HUES6 (cell line): ENCODE data around the gene CFAP68.

ENCODE experiments used
- H3K27ac ChIP-seq: 2 replicates; pipeline ENCODE4 v1.7.0; 2013; ENCODE audit warnings: low read depth, mild to moderate bottlenecking, low read length, inconsistent platforms
- H3K27me3 ChIP-seq: 2 replicates; pipeline ENCODE4 v1.6.1; 2013; ENCODE audit warnings: low read length; ENCODE audit not compliant: control insufficient read depth, insufficient read depth
- H3K36me3 ChIP-seq: 2 replicates; pipeline ENCODE4 v1.6.1; 2013; ENCODE audit warnings: low read length; ENCODE audit not compliant: control insufficient read depth, insufficient read depth
- H3K4me1 ChIP-seq: 2 replicates; pipeline ENCODE4 v1.6.1; 2013; ENCODE audit warnings: low read length; ENCODE audit not compliant: control insufficient read depth, insufficient read depth
- H3K4me3 ChIP-seq: 2 replicates; pipeline ENCODE4 v1.5.1; 2013; ENCODE audit warnings: low read depth, low read length
- H3K9ac ChIP-seq: one replicate; pipeline ENCODE4 v1.6.1; 2013; ENCODE audit warnings: mild to moderate bottlenecking, low read length
- H3K9me3 ChIP-seq: 2 replicates; pipeline ENCODE4 v1.6.1; 2013; ENCODE audit warnings: low read depth, low read length; ENCODE audit not compliant: control insufficient read depth, insufficient read depth

CFAP68 gene

DNA sequence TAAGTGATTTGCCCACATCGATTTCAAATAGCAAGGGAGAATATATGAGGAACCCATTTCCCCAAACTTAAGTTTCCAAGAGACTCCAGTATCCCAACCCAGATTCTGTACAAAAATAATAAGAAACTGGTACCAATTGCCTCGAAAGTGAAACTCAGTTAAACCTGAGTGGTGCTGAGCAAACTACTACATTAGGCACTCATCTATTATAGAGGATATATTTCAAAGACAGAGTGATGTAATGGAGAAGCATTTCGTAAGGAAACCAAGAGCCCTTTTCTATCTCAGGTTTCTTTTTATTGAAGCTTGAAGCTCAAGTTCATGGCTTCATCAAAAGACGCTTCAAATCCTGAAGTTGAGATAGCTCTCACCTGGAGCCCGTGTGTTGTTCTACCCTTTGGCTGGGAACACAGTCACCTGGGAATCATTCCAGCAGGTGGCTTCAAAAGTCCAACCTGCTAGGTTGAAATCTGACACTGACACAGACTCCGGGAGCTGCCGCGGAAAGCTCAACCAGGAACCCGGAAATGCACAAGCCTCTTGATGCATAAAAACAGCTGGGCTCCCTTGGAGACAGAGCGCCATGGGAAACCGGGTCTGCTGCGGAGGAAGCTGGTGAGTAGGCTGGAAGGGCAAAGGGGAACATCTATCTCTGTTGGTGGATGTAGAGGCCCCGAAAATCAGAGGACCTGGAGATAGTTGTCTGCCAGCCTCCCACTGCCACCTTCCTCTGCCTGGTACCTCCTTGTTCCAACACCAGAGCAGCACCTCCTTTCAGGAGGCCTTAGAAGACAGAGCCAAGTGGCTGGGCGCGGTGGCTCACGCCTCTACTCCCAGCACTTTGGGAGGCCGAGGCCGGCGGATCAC is 39.3 kb downstream of the CFAP68 start, which contains the start of gene C11orf52:
TSS of gene C11orf52 (plus strand) at position 524 of the 867 bp plus-strand sequence. CDS start at position 584, 60 bp downstream.
- peak within 1 kb of the TSS; percentile 35; the same call in 1 of the 2 replicates for H3K4me3 ChIP-seq
- no peak within 1 kb of the TSS for H3K27ac ChIP-seq
- no peaks in the 10 kb centered on the region for H3K27me3 ChIP-seq
- peak within 1 kb of the TSS; percentile 43 for H3K9ac ChIP-seq
- no peaks in the 10 kb centered on the region for H3K36me3 ChIP-seq
- H3K4me1 ChIP-seq, result peaks cover 17% of the 10 kb centered on the region
- H3K9me3 ChIP-seq, result no peaks in the 10 kb centered on the region

DNA sequence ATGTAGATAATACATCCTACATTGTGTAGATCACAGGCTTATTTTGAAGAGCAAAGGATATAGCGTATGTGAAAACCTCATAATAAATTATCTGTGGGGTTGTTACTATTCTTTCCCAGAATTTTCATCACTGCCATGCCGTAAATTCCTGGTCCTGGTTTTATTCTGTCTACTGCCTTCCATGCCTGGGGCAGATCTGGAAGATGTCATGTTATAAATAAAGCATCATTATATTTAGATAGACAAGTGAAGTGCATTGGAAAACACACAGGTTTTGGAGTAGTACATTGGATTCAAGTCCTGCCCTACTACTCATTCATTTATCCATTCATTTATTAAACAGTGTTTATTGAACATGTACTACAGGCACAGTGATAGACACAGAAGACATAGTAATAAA is 41.6 kb downstream of the CFAP68 start:
- no peak overlapping the region for H3K9ac ChIP-seq
- H3K4me1 ChIP-seq, result peaks cover 19% of the 10 kb centered on the region
- no peak overlapping the region for H3K27ac ChIP-seq
- H3K36me3 ChIP-seq, result no peaks in the 10 kb centered on the region
- no peaks in the 10 kb centered on the region for H3K27me3 ChIP-seq
- no peak overlapping the region for H3K4me3 ChIP-seq
- no peaks in the 10 kb centered on the region for H3K9me3 ChIP-seq

DNA sequence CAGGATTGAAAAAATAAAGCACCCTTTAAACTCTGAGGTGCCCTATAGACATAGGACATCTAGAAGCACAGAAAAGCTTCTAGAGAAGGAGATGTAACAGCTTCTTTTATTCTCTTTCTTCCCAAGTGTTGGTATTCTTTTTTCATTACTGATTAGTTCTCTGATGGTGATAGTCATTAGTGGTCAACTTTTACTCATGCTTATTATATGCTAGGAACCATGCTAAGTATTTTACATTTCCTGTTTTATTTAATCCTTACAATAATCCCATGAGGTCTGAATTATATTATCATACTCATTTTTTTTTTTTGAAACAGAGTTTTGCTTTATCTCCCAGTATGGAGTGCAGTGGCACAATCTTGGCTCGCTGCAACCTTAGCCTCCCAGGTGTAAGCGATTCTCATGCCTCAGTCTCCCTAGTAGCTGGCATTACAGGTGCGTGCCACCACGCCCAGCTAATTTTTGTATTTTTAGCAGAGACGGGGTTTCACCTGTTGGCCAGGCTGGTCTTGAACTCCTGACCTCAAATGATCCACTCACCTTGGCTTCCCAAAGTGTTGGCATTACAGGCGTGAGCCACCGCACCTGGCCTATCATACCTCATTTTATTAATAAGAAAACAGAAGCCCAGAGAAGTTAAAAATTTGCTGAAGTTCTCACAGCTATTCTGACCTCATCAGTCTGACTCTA is 42.3 kb downstream of the CFAP68 start:
- Histone ChIP-seq H3K4me1 (peaks cover 23% of the 10 kb centered on the region), H3K27ac (no peak overlapping the region), H3K4me3 (no peak overlapping the region), H3K36me3 (no peaks in the 10 kb centered on the region), H3K27me3 (no peaks in the 10 kb centered on the region), H3K9ac (no peak overlapping the region), H3K9me3 (no peaks in the 10 kb centered on the region)

DNA sequence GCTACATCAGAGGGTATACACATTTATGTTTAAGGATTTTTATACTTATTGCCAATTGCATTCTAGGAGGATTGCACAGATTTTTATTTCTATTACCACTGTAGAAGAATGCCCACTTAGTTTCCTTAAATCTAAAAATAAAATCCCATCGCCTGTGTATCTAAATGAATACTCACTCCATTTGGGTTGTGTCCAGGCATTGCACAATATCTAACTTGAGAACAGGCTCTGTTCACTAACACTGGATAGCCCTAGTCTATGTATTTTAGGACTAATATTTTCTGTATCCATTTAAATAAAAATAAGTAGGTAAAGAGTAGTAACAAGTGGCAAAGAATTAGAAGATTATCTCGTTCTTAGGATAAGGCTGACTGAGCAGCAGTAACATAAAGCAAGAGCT is 43.5 kb downstream of the CFAP68 start:
- Histone ChIP-seq H3K9me3 (no peaks in the 10 kb centered on the region), H3K36me3 (no peaks in the 10 kb centered on the region), H3K27me3 (no peaks in the 10 kb centered on the region), H3K27ac (no peak overlapping the region), H3K4me1 (peaks cover 27% of the 10 kb centered on the region), H3K4me3 (no peak overlapping the region), H3K9ac (no peak overlapping the region)

DNA sequence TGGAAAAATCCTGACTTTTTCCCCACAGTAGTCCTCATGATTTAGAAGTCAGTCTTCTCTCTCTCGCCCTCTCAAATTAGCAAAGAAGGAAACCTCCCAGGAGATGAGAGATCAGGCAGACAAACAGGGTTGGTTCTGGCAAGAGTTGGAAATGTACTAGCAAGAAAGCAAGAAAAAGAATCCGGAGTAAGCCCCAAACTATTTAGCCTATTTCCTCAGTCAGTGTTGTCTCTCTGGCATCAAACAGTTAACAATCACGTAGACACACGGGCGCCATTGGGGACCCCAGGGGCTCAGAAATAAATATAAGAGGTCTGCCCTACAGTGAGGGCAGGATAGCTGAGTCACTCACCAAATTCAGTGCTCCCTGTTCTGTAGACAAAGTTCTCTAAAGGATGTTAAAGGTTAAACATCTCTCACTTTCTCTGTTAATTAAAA is 44.0 kb downstream of the CFAP68 start:
- Histone ChIP-seq H3K9ac (no peak overlapping the region), H3K4me1 (peaks cover 26% of the 10 kb centered on the region), H3K9me3 (no peaks in the 10 kb centered on the region), H3K27ac (no peak overlapping the region), H3K36me3 (no peaks in the 10 kb centered on the region), H3K27me3 (no peaks in the 10 kb centered on the region), H3K4me3 (no peak overlapping the region)

DNA sequence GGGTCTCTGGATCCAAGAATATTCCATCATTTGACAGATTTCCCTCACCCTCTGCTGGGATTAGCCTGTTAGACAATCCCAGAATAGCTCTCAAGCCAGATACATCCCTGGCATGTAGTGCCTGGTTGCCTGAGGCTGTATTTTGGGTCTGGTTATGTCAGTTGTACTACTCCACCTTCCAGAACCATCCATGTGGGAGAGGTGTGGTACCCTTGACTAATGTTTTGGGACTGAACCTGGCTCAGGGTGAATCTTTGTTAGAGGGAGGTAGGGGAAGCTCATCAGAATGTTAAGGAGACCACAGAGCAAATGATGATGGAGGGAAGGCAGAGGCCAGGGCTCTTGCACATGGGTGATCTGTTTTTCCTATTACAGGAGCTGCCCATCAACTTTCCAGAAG is 44.6 kb downstream of the CFAP68 start:
- H3K9me3 ChIP-seq, result no peaks in the 10 kb centered on the region
- peaks cover 20% of the 10 kb centered on the region for H3K4me1 ChIP-seq
- no peak overlapping the region for H3K4me3 ChIP-seq
- no peaks in the 10 kb centered on the region for H3K36me3 ChIP-seq
- no peak overlapping the region for H3K9ac ChIP-seq
- H3K27me3 ChIP-seq, result no peaks in the 10 kb centered on the region
- no peak overlapping the region for H3K27ac ChIP-seq

DNA sequence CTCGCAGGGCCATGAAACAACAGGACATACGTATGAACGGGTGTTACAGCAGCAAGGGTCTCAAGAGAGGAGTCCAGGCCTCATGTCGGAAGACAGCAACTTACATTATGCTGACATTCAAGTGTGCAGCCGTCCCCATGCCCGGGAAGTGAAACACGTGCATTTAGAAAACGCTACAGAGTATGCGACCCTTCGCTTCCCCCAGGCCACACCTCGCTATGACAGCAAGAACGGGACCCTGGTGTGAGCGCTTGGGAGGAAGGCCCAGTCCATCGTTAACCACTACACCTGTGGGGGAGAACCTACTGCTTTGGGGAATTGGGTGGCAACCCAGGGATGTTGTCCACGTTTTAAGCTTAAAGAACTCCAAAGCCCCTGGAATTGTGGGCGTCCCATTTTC is 46.6 kb downstream of the CFAP68 start:
- Histone ChIP-seq H3K27ac (0 out of 2 replicates have a peak overlapping the region, but pooled peaks have one; percentile 10), H3K4me3 (peak overlapping the region; percentile 61), H3K27me3 (no peaks in the 10 kb centered on the region), H3K4me1 (peaks cover 19% of the 10 kb centered on the region), H3K36me3 (no peaks in the 10 kb centered on the region), H3K9ac (no peak overlapping the region), H3K9me3 (no peaks in the 10 kb centered on the region)

DNA sequence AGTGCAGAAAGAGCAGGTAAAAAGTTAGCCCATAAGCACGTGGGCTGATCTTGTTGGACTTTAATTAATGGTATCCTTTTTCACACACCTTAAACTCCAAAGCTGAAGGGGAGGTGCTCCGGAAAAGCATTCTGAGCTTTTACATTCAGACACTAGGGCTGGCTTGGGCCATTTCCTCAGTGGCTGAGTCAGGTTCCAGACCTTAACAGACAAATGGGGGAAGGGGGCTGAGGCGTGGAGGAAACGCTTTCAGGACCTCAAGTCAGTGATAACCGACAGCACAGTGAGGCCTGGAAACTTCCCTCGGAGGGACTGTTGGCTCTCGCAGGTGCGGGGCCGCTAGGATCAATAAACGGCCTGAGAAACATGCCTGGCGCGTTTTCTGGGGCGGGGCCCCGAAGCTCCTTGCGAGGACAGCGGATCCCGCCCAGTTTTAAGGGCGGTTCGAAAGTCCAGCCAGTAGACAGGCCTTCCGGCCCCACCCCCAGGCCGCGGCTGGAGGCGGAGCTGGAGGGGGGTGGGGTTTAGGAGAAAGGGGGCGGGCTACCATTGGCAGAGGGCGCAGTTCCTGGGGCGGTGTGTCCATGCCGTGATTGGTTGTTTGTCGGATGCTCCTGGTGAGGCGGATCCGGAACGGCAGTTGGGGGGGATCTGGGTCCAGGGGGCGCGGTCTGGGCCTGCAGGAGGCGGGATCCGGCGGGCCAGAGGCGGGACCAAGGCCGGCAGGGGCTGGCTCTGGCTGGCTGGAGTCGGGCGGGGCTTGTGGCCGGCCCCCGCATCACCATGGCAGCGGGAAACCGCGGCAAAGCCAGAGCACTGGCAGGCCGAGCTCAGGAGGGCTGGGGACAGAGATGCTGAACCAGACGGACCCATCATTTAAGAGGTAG is 47.4 kb downstream of the CFAP68 start:
- peaks cover 19% of the 10 kb centered on the region for H3K4me1 ChIP-seq
- H3K27ac ChIP-seq, result 0 out of 2 replicates have a peak overlapping the region, but pooled peaks have one; percentile 10
- no peaks in the 10 kb centered on the region for H3K9me3 ChIP-seq
- no peaks in the 10 kb centered on the region for H3K36me3 ChIP-seq
- H3K9ac ChIP-seq, result peak overlapping the region; percentile 49
- no peaks in the 10 kb centered on the region for H3K27me3 ChIP-seq
- H3K4me3 ChIP-seq, result peak overlapping the region; percentile 61

DNA sequence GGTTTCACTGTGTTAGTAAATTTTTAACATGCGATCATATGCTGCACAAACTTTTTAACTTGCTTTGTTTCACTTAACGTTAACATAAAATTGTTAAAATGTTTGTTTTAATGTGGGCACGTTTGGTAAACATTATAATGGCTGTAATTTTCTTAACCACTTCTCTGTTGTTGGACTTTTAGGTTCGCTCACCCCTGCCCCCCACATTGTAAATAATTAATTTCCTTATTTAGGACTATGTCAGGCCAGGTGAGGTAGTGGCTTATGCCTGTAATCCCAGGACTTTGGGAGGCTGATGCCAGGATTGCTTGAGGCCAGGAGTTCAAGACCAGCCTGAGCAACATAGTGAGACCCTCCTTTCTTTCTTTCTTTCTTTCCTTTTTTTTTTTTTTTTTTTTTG is 51.1 kb downstream of the CFAP68 start:
- Histone ChIP-seq H3K9ac (no peak overlapping the region), H3K36me3 (no peaks in the 10 kb centered on the region), H3K9me3 (no peaks in the 10 kb centered on the region), H3K4me1 (peaks cover 14% of the 10 kb centered on the region), H3K4me3 (no peak overlapping the region), H3K27ac (no peak overlapping the region), H3K27me3 (no peaks in the 10 kb centered on the region)

DNA sequence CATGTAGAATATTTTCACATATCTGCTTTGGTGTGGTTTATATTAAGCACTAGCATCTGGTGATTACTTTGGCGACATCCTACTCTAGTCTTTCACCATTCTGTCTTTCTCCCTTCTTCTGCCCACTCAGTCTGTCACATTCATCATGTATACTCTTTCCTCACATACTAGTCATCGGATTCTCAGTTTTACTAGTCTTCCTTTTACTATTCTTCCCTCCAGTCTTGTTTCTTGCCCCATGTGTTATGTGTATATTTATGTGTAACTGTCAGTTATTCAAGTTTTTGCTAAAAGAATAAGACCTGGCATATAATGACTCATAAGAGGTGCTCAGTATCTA is 53.2 kb downstream of the CFAP68 start:
- Histone ChIP-seq H3K27me3 (no peaks in the 10 kb centered on the region), H3K4me3 (no peak overlapping the region), H3K9me3 (no peaks in the 10 kb centered on the region), H3K36me3 (no peaks in the 10 kb centered on the region), H3K27ac (no peak overlapping the region), H3K9ac (no peak overlapping the region), H3K4me1 (peaks cover 13% of the 10 kb centered on the region)
